HG03060 (cell line): ENCODE data around the gene CMTM8.

Experiments used
- ATAC-seq: cut with Tn5 transposase; IDR thresholded peaks from one replicate; pipeline ENCODE4 v1.9.1; 2021; ENCODE audit warnings: low read depth, moderate number of reproducible peaks; ENCODE audit not compliant: unreplicated experiment

Gene CMTM8

DNA sequence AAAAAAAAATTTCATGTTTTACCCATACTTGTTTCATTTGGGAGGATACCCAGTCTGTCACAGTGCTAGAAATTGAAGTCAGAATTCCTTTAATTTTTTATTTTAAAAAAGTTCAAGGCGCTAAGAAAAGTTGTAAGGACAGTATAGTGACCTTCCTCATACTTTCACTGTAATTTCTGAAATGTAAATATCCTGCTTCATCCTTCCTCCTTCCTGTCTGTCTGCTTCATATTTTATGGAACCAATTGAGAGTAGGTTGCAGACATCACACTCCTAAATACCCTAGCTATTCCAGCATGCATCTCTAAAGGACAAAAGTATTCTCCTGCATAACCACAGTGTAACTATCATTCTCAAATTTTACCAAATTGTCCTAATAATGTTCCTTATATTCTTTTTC lies 35.8 kb downstream of the CMTM8 start:
- ATAC-seq, result no peak

GRCh38 chr3:32275506-32275905 lies 37.0 kb downstream of the CMTM8 start:
- ATAC-seq, result no peak

DNA sequence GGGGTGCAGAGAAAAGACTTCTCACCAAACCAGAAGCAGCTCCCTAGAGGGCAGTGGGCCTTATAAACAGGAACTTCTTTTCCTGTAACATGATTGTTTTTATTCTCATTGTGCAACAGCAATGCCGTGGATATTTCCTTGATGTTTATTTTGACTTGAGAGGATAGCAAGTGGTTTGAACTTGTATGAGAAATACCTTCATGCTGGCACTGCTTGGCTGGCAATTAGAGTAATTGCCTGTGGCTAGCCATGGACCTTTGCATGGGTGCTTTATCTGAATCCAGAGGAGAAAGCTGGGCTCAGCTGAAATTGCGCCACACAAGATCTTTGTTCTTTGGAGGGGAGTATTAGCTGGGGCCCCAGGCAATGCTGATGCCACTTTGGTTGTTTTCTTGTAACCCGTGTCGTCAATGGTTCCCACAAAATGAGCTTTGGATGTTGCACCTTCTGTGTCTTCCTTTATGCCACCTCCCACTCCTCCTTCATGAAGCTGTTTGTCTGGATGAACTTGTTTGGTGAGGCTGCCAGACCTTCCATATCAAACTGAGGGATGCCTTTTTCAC lies 37.9 kb downstream of the CMTM8 start:
- ATAC-seq, result no peak

GRCh38 chr3:32278714-32279113 lies 40.2 kb downstream of the CMTM8 start:
- ATAC-seq, result no peak

GRCh38 chr3:32280262-32280910 lies 41.9 kb downstream of the CMTM8 start:
- ATAC-seq, result no peak

DNA sequence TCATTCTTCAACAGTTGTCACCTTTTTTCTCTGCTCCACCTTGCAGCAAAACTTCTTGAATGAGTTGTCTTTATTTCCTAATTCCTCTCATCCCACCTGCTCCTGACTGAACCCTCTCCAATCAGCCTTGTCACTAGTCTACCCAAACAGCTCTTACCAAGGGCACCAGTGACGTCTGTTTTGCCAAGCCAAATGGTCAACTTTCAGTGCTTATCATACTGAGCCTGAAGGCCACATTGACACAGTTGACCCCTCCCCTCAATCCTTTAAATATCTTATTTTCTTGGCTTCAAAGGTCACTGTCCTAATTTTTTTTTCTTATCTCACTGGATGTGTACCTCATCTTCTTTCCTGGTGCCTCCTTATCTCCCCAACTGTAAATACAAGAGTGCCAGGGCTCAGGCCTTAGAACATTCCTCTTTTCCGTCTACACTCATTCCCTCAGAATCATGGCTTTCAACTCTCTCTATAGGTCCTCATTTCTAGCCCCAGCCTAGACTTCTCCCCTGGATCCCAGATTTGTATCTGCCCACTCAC lies 43.2 kb downstream of the CMTM8 start:
- ATAC-seq, result no peak

- ATAC-seq, result no peak
These were observed 44.2 kb downstream of the CMTM8 start for GRCh38 chr3:32282578-32283154.

DNA sequence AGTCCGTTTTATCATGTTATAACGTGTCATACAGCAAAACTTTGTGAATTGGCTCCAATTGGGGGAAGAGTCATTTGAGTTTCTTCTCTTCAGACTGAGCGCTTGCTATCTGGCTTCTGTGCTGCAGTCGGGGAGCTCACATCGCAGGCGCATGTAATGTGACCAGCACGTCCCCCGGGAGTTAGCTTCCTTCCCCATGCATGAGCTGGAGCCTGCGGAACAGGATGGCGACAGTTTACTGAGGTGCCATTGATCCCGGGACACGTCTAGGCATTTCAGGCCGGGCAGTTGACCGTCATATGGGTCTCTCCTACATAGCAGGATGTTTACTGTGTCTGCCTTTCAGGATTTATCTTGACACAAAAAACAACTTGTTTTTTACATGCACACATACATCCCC lies 44.8 kb downstream of the CMTM8 start:
- ATAC-seq, result no peak

- ATAC-seq, result no peak
These were observed 46.1 kb downstream of the CMTM8 start for GRCh38 chr3:32284443-32285212.

GRCh38 chr3:32285891-32286290 lies 47.4 kb downstream of the CMTM8 start:
- ATAC-seq, result no peak

DNA sequence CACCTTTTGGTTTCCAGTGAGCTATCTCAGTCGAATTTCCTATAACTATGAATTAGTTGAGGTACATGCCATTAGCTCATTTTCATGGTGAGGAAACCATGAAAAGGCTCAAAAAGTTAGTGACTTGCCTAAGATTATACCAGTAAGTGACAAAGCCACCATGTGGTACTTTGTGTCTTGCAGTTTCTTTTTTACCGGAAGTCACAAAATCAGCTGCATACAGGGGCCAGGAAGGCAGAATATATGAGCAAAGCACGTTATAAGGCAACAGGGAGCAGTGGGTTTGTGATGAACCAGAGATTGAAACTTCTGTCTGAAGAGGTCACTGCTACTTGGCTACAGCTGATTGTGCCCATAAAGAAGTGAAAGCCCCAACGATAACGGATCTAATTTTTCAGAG lies 50.3 kb downstream of the CMTM8 start:
- ATAC-seq, result no peak

DNA sequence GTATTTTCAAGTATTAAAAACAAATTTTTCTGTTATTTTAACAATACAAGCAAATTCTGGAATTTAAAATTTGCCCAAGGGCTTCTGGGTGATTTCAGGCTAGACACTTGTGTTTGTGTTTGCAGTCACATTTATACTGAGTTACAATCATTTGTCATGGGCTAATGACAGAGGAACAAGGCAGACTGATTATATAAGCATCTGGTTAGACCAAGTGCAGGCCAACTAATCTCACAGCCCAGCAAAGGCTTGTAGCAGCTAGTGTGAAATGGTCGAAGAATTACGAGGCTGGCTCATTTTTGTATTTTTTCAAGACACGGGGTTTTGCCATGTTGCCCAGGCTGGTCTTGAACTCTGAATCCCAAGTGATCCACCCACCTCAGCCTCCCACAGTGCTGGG lies 52.1 kb downstream of the CMTM8 start:
- no peak for ATAC-seq

GRCh38 chr3:32292085-32292796 lies 53.8 kb downstream of the CMTM8 start:
- ATAC-seq, result no peak

DNA sequence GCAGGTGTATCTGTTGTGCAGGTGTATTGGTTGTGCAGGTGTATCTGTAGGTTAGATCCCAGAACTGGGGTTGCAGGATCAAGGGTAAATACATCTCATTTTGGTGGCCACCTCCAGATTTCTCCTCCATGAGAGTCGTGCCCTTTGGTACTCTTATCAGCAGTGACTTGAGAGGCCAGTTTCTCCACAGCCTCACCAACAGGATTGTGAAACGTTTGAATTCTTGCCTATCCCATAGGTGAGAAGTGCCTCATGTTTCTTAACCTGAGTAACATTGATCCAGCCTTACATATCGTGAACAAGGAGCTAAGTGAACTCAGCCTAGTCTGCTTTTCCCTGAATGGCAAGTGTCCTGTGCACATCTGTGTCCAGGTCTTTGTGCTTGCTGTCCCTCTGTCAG lies 55.4 kb downstream of the CMTM8 start:
- no peak for ATAC-seq

- ATAC-seq, result no peak
These were observed 58.0 kb downstream of the CMTM8 start for GRCh38 chr3:32296251-32297204.

GRCh38 chr3:32297366-32297765 lies 58.9 kb downstream of the CMTM8 start:
- ATAC-seq, result no peak

- no peak for ATAC-seq
These were observed 62.9 kb downstream of the CMTM8 start for GRCh38 chr3:32301426-32301825.

GRCh38 chr3:32302601-32303398 lies 64.3 kb downstream of the CMTM8 start:
- ATAC-seq, result no peak

GRCh38 chr3:32303399-32303747 lies 64.9 kb downstream of the CMTM8 start:
- ATAC-seq, result no peak
